Stomach (tissue), 9 donors: ENCODE results near the gene RICTOR. TPM values are rescaled to one million over a fixed set of nuclear protein-coding genes. Genes with fewer than 3 reads are reported as not detected.
A peak's percentile ranks its signal among the peaks of the same experiment; 100 is the strongest.

Experiments
- DNase-seq, 2 donors: peaks; one replicate each; pipeline versions ENCODE4 v3.0.0 to v3.0.0-alpha.2; 2013 to 2019
- H3K27ac ChIP-seq, 5 donors: fragments of 200-600 bp in 4 of 5; sonication (generic) in 4 of 5; one replicate each; pipeline ENCODE4 v1.5.1; 2013 to 2019; ENCODE audit warnings: mild to moderate bottlenecking in 1 of 5, moderate library complexity in 1 of 5
- H3K27me3 ChIP-seq, 3 donors: fragments of 200-600 bp; sonication (generic); one replicate each; pipeline ENCODE4 v1.5.1; 2017 to 2019; ENCODE audit warnings: mixed run types in 1 of 3
- H3K36me3 ChIP-seq, 4 donors: fragments of 200-600 bp; sonication (generic); 1 replicate in 3 of 4; 2 replicates in 1 of 4; pipeline ENCODE4 v1.5.1; 2016 to 2019
- H3K4me1 ChIP-seq, 4 donors: fragments of 200-600 bp; sonication (generic); one replicate each; pipeline ENCODE4 v1.5.1; 2016 to 2019
- H3K4me3 ChIP-seq, 4 donors: fragments of 200-600 bp; sonication (generic) in 3 of 4; one replicate each; pipeline ENCODE4 v1.5.1; 2016 to 2019; ENCODE audit warnings: mild to moderate bottlenecking in 1 of 4
- H3K9me3 ChIP-seq, 4 donors: fragments of 200-600 bp; sonication (generic); one replicate each; pipeline ENCODE4 v1.5.1; 2016 to 2019
- EP300 ChIP-seq: sonication (generic); formaldehyde crosslinking; IDR thresholded peaks from one replicate; pipeline ENCODE4 v1.6.1; 2017; ENCODE audit warnings: antibody characterized with exemption
- POLR2A ChIP-seq, 4 donors: fragments of 450-650 bp; IDR thresholded peaks; one replicate each; pipeline ENCODE4 v1.6.1; 2016; ENCODE audit warnings: antibody characterized with exemption in 4 of 4, control low read depth in 2 of 4, mild to moderate bottlenecking in 1 of 4, moderate library complexity in 1 of 4
- POLR2AphosphoS5 ChIP-seq, 3 donors: sonication (generic); formaldehyde crosslinking; IDR thresholded peaks; one replicate each; pipeline ENCODE4 v1.6.1; 2016; ENCODE audit warnings: antibody characterized with exemption in 3 of 3
- WGBS, 5 donors: extraction: QIAGEN DNeasy Blood & Tissue Kit in 3 of 5; methylation state at CpG; one replicate each; pipeline versions ENCODE4 v1.1.5 to v1.1.7; 2013 to 2018; 5-methylcytosine and 5-hydroxymethylcytosine counted together
- intact Hi-C: fragments of 100-400 bp; cut with DNase I; formaldehyde crosslinking; loops from one replicate; pipeline ENCODE4 v1.15.1; 2023; ENCODE audit warnings: low total_unique reads
- polyA plus RNA-seq, 3 donors: library from polyadenylated mRNA; stranded (reverse); fragments of 200-250 nt; gene quantifications; one replicate each; pipeline ENCODE4 v1.2.3, GENCODE V29; 2013
- total RNA-seq, 5 donors: library from RNA; depleted of rRNA; stranded (reverse); fragments of >200 nt; gene quantifications; one replicate each; pipeline versions ENCODE4 v1.1.0 to v1.2.3, GENCODE V29; 2014 to 2016
- TF ChIP-seq, protein P1 (sequence below), 7 experiments: fragments of 450-650 bp in 4 of 7; fragments of 200-600 bp in 3 of 7; sonication (generic) in 3 of 7; IDR thresholded peaks; one replicate each; pipeline ENCODE4 v1.5.1; 2016 to 2019; ENCODE audit warnings: antibody characterized with exemption in 7 of 7, control low read depth in 2 of 7, mild to moderate bottlenecking in 1 of 7
- donor health status: healthy with polysubstance abuse.
- donor health status: Bipolar disorder and iron deficiency.
- donor health status: healthy.

RICTOR gene
- total and polyA plus RNA-seq, 8 donors = 2.3 to 125 (median 23.8) TPM

DNA sequence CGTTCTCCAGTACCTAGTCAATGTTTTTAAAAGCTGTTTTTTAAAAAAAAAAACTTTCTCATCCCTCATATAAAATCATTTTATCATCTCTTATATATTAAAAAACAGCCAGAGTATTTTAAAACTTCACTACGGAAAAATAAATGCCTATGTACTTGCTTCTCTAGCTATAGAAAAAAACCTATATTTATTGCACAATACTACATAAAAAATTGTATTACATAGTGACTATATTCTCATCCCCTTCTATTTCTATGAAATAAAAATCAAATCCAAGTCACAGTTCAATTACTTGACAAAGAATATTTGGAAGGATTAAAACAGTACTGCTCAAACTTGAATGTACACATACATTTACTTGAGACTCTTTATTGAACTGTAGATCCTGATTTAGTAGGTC lies 56.7 kb downstream of the RICTOR start:
- Histone ChIP-seq H3K9me3 (peaks cover 0 to under 1% (median 0%) of the 10 kb centered on the region in 4 donors), H3K27ac (no peak overlapping the region), H3K27me3 (no peaks in the 10 kb centered on the region), H3K4me3 (no peak overlapping the region), H3K4me1 (peaks cover 0 to 31% (median 24%) of the 10 kb centered on the region in 4 donors), H3K36me3 (peaks cover 6 to 31% (median 29%) of the 10 kb centered on the region in 4 donors)
- no peak for DNase-seq
- 92 to 99% (median 97%) methylated on average over 2 of the region's 2 CpGs for WGBS, 5 donors
- intact Hi-C loops = loop anchor here (10.0 kb wide), 1 partner anchor 47 kb away; no protein-coding TSS in a partner anchor
- TF ChIP-seq POLR2A (IDR thresholded peaks at IDR 0.05) = no peak
- no peak for TF ChIP-seq POLR2AphosphoS5 (IDR thresholded peaks at IDR 0.05)
- TF ChIP-seq, protein P1, sequence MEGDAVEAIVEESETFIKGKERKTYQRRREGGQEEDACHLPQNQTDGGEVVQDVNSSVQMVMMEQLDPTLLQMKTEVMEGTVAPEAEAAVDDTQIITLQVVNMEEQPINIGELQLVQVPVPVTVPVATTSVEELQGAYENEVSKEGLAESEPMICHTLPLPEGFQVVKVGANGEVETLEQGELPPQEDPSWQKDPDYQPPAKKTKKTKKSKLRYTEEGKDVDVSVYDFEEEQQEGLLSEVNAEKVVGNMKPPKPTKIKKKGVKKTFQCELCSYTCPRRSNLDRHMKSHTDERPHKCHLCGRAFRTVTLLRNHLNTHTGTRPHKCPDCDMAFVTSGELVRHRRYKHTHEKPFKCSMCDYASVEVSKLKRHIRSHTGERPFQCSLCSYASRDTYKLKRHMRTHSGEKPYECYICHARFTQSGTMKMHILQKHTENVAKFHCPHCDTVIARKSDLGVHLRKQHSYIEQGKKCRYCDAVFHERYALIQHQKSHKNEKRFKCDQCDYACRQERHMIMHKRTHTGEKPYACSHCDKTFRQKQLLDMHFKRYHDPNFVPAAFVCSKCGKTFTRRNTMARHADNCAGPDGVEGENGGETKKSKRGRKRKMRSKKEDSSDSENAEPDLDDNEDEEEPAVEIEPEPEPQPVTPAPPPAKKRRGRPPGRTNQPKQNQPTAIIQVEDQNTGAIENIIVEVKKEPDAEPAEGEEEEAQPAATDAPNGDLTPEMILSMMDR (IDR thresholded peaks at IDR 0.05) = no peak
- TF ChIP-seq EP300 = no peak

DNA sequence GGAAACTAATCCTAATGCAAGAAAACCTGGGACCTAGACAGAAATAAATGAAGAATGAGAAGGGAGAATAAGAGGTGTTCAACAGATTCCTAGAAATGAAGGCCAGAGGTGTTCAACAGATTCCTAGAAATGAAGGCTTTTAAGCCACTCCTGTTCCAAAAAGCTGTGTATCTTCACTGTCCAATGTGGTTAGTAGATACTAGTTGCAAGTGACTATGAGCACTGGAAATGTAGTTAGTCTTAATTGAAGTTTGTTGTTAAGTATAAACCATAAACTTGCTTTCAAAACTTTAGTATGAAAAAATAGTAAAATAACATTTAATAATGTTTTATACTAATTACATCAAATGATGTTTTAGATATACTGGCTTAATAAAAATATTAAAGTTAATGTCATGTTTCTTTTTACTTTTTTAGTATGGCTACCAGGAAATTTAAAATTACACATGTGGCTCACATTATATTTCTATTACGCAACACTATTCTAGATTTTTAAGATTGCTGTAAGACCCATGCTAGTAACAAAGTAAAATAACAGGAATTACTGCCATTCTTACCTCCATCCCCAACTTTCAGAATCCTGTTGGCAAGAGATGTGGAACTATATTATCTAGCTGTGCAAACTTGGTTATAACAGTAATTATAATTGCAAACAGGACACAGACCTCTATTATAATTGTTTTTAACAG lies 57.5 kb downstream of the RICTOR start:
- Histone ChIP-seq H3K27ac (peak overlapping the region in 4 of 5 donors; percentile 54 to 81 (median 70)), H3K27me3 (no peaks in the 10 kb centered on the region), H3K36me3 (peaks cover 9 to 36% (median 36%) of the 10 kb centered on the region in 4 donors), H3K9me3 (peaks cover 0 to 7% (median 3%) of the 10 kb centered on the region in 4 donors), H3K4me3 (no peak overlapping the region), H3K4me1 (peaks cover 0 to 31% (median 22%) of the 10 kb centered on the region in 4 donors)
- 96 to 100% (median 100%) methylated on average over 1 of the region's 1 CpG for WGBS, 5 donors
- DNase-seq = no peak
- TF ChIP-seq POLR2A (IDR thresholded peaks at IDR 0.05) (no peak), POLR2AphosphoS5 (IDR thresholded peaks at IDR 0.05) (no peak), EP300 (no peak)
- TF ChIP-seq, protein P1 (IDR thresholded peaks at IDR 0.05) = no peak
- intact Hi-C loops = loop anchor here (10.0 kb wide), 1 partner anchor 48 kb away; no protein-coding TSS in a partner anchor

DNA sequence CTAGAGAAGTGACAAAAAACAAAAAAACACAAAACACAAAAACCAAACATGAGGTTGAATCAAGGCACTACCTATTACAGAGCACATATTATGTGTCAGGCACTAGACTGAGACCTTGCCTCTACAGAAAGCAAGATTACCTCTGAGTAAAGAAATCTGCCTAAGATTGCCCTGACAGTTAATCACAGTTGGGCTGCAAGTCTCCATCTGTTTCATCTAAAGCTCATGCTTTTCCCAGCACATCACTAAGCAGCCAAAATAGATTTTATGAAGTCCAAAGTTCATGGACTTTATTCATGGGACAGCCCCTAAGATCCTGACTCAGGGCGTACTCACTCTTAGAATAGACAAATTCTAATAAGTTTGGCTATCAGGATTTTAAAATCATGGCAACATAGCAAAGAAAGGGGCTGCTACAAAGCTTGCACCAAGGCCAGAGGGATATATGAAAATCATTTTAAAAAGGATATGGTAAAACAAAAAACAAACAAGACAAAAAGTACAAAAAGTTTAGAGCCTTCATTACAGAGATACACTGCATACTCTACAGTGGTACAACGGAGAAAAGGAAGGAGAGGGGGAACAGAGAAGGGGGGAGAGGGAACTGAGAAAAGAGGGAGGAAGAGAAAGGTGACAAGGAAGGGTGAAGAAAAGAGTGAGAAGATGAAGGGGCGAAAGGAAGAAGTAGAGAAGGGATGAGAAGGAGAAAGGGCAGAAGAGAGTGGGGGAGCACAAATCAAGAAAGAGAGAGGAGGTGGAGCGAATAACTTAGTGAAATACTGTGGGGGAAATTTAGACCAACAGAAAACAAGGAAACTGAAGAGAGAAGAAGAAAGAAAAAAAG lies 58.2 kb downstream of the RICTOR start:
- Histone ChIP-seq H3K4me1 (peaks cover 0 to 31% (median 22%) of the 10 kb centered on the region in 4 donors), H3K27me3 (no peaks in the 10 kb centered on the region), H3K9me3 (peaks cover 0 to 15% (median 9%) of the 10 kb centered on the region in 4 donors), H3K36me3 (peaks cover 9 to 44% (median 43%) of the 10 kb centered on the region in 4 donors), H3K4me3 (no peak overlapping the region), H3K27ac (peak overlapping the region in 4 of 5 donors; percentile 54 to 81 (median 70))
- intact Hi-C loops = loop anchor here (10.0 kb wide), 1 partner anchor 49 kb away; no protein-coding TSS in a partner anchor
- DNase-seq = peak in 1 of 2 donors; percentile 26
- WGBS, 5 donors = 74 to 83% (median 79%) methylated on average over 4 of the region's 4 CpGs
- TF ChIP-seq, protein P1 (IDR thresholded peaks at IDR 0.05) = no peak
- TF ChIP-seq POLR2AphosphoS5 (IDR thresholded peaks at IDR 0.05) (peak in 1 of 3 donors; percentile 55), POLR2A (IDR thresholded peaks at IDR 0.05) (no peak), EP300 (no peak)

DNA sequence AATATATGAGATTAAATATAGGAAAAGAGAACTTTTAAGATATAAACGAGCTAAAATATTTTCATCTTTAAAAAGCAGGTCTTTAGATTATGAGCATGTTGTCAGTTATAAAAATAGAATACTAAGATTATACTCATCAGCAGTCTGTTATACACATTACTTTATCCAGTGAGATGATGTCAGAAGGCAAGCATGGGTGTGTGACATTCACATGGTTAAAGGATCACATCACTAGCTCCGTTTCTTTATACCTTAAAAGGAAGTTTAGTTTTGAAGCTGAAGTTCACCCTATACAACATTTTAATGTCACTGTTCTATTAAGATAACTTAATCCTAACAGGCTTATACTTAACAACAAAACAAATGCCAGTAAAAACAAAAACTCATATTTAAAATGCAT lies 59.6 kb downstream of the RICTOR start:
- 46 to 70% (median 69%) methylated on average over 2 of the region's 2 CpGs for WGBS, 5 donors
- H3K36me3 ChIP-seq = peaks cover 9 to 37% (median 32%) of the 10 kb centered on the region in 4 donors
- intact Hi-C loops = loop anchor here (10.0 kb wide), 1 partner anchor 50 kb away; no protein-coding TSS in a partner anchor
- peak in 1 of 2 donors; percentile 59 for DNase-seq
- peak overlapping the region in 4 of 5 donors; percentile 54 to 81 (median 70) for H3K27ac ChIP-seq
- no peak overlapping the region for H3K4me3 ChIP-seq
- H3K9me3 ChIP-seq = peaks cover 0 to 18% (median 11%) of the 10 kb centered on the region in 4 donors
- H3K27me3 ChIP-seq = no peaks in the 10 kb centered on the region
- TF ChIP-seq POLR2A (IDR thresholded peaks at IDR 0.05) = no peak
- TF ChIP-seq POLR2AphosphoS5 (IDR thresholded peaks at IDR 0.05) = peak in 1 of 3 donors; percentile 9
- peaks cover 0 to 31% (median 22%) of the 10 kb centered on the region in 4 donors for H3K4me1 ChIP-seq
